SK-N-SH treated with all-trans-retinoic acid at 6 μM for 48 hours (cell line): ENCODE data around the gene TSHZ2.

Experiments
- ATAC-seq: fragments of 200-7000 bp; cut with Tn5 transposase; 3 replicates; pipeline ENCODE4 v1.9.1; 2020; ENCODE audit warnings: mild to moderate bottlenecking, moderate library complexity
- ARNTL ChIP-seq: fragments of 450-650 bp; formaldehyde crosslinking; IDR thresholded peaks from 2 replicates; pipeline ENCODE4 v1.5.0; 2020; ENCODE audit warnings: low read depth, mild to moderate bottlenecking, moderate library complexity, borderline replicate concordance
- BACH2 ChIP-seq: fragments of 250-450 bp; sonication (Bioruptor Pico); IDR thresholded peaks from 2 replicates; pipeline ENCODE4 v1.9.0; 2021; ENCODE audit warnings: mild to moderate bottlenecking, borderline replicate concordance
- CREB5 ChIP-seq: fragments of 250-450 bp; sonication (Bioruptor Pico); IDR thresholded peaks from 2 replicates; pipeline ENCODE4 v1.5.1; 2020; ENCODE audit warnings: low read depth, mild to moderate bottlenecking, moderate library complexity
- CSDC2 ChIP-seq: fragments of 250-450 bp; sonication (Bioruptor Pico); IDR thresholded peaks from 2 replicates; pipeline ENCODE4 v1.5.0; 2020; ENCODE audit warnings: mild to moderate bottlenecking, moderate library complexity
- ESRRG ChIP-seq: fragments of 250-450 bp; sonication (Bioruptor Pico); IDR thresholded peaks from 2 replicates; pipeline ENCODE4 v1.6.1; 2021; ENCODE audit warnings: mild to moderate bottlenecking
- GLIS3 ChIP-seq: fragments of 250-450 bp; sonication (Bioruptor Pico); IDR thresholded peaks from 2 replicates; pipeline ENCODE4 v1.5.0; 2020; ENCODE audit warnings: mild to moderate bottlenecking, moderate library complexity
- ISL1 ChIP-seq: fragments of 250-450 bp; sonication (Bioruptor Pico); IDR thresholded peaks from 2 replicates; pipeline ENCODE4 v2.1.2; 2022; ENCODE audit warnings: mild to moderate bottlenecking, moderate library complexity
- OSR1 ChIP-seq: fragments of 250-450 bp; sonication (Bioruptor Pico); IDR thresholded peaks from 2 replicates; pipeline ENCODE4 v1.8.0; 2022; ENCODE audit warnings: moderate library complexity, mild to moderate bottlenecking, inconsistent platforms
- PATZ1 ChIP-seq: fragments of 250-450 bp; sonication (Bioruptor Pico); IDR thresholded peaks from 2 replicates; pipeline ENCODE4 v1.8.0; 2020; ENCODE audit warnings: mild to moderate bottlenecking, moderate library complexity, borderline replicate concordance
- POU6F1 ChIP-seq: fragments of 250-450 bp; sonication (Bioruptor Pico); IDR thresholded peaks from 2 replicates; pipeline ENCODE4 v1.8.0; 2021; ENCODE audit warnings: low read depth, mild to moderate bottlenecking, moderate library complexity, borderline replicate concordance
- PPARA ChIP-seq: fragments of 250-450 bp; sonication (Bioruptor Pico); IDR thresholded peaks from 2 replicates; pipeline ENCODE4 v1.5.0; 2020; ENCODE audit warnings: mild to moderate bottlenecking, borderline replicate concordance
- SNAI2 ChIP-seq: fragments of 250-450 bp; sonication (Bioruptor Pico); IDR thresholded peaks from 2 replicates; pipeline ENCODE4 v1.5.0; 2020; ENCODE audit warnings: mild to moderate bottlenecking, moderate library complexity
- TCF4 ChIP-seq: fragments of 250-450 bp; sonication (Bioruptor Pico); IDR thresholded peaks from 2 replicates; pipeline ENCODE4 v1.8.0; 2021; ENCODE audit warnings: mild to moderate bottlenecking, moderate library complexity, borderline replicate concordance
- TOX ChIP-seq: fragments of 250-450 bp; sonication (Bioruptor Pico); IDR thresholded peaks from 2 replicates; pipeline ENCODE4 v1.8.0; 2021; ENCODE audit warnings: mild to moderate bottlenecking, moderate library complexity, borderline replicate concordance
- TSHZ2 ChIP-seq: fragments of 250-450 bp; sonication (Bioruptor Pico); IDR thresholded peaks from 2 replicates; pipeline ENCODE4 v1.5.0; 2020; ENCODE audit warnings: mild to moderate bottlenecking, moderate library complexity
- ZC3H10 ChIP-seq: fragments of 250-450 bp; sonication (Bioruptor Pico); IDR thresholded peaks from 2 replicates; pipeline ENCODE4 v1.5.1; 2021; ENCODE audit warnings: mild to moderate bottlenecking, moderate library complexity
- ZFP3 ChIP-seq: fragments of 250-450 bp; sonication (Bioruptor Pico); IDR thresholded peaks from 2 replicates; pipeline ENCODE4 v1.5.0; 2020; ENCODE audit warnings: mild to moderate bottlenecking, moderate library complexity
- ZFP30 ChIP-seq: fragments of 450-650 bp; formaldehyde crosslinking; IDR thresholded peaks from 2 replicates; pipeline ENCODE4 v1.5.0; 2022; ENCODE audit warnings: mild to moderate bottlenecking, moderate library complexity
- ZNF565 ChIP-seq: fragments of 450-650 bp; formaldehyde crosslinking; conservative IDR thresholded peaks from 2 replicates; pipeline ENCODE4 v1.5.0; 2020; ENCODE audit warnings: low read depth, mild to moderate bottlenecking, moderate library complexity
- ZNF70 ChIP-seq: fragments of 450-650 bp; formaldehyde crosslinking; IDR thresholded peaks from 2 replicates; pipeline ENCODE4 v1.5.0; 2020; ENCODE audit warnings: mild to moderate bottlenecking, moderate library complexity
- ZNF8 ChIP-seq: fragments of 450-650 bp; formaldehyde crosslinking; IDR thresholded peaks from 2 replicates; pipeline ENCODE4 v1.5.0; 2020; ENCODE audit warnings: mild to moderate bottlenecking, moderate library complexity

The TSHZ2 gene

GRCh38 chr20:53447316-53447715, 475.2 kb downstream of the TSHZ2 start (continued):
- no peak for TF ChIP-seq TSHZ2 (CRISPR knock-in tag)
- no peak for TF ChIP-seq CSDC2
- TF ChIP-seq, all 23 proteins: peak for 0

- TF ChIP-seq TSHZ2 (CRISPR knock-in tag), result no peak
- no peak for TF ChIP-seq TOX (CRISPR knock-in tag)
- TF ChIP-seq PPARA (CRISPR knock-in tag), result no peak
- no peak for TF ChIP-seq GLIS3
- no peak for TF ChIP-seq ARNTL (CRISPR knock-in tag)
- no peak for TF ChIP-seq TCF4 (CRISPR knock-in tag)
- TF ChIP-seq ISL1 (CRISPR knock-in tag), result no peak
- TF ChIP-seq SNAI2, result no peak
- TF ChIP-seq ZFP30 (CRISPR knock-in tag), result no peak
- no peak for TF ChIP-seq ZC3H10 (CRISPR knock-in tag)
- TF ChIP-seq ZNF70 (CRISPR knock-in tag), result no peak
- no peak for TF ChIP-seq POU6F1 (CRISPR knock-in tag)
- TF ChIP-seq CSDC2, result no peak
- no peak for TF ChIP-seq ZNF8 (CRISPR knock-in tag)
- no peak for TF ChIP-seq ZFP3 (CRISPR knock-in tag)
- no peak for TF ChIP-seq OSR1 (CRISPR knock-in tag)
- no peak for TF ChIP-seq PATZ1 (CRISPR knock-in tag)
- no peak for TF ChIP-seq BACH2 (CRISPR knock-in tag)
- no peak for TF ChIP-seq CREB5 (CRISPR knock-in tag)
- no peak for TF ChIP-seq ZNF565
- TF ChIP-seq, all 23 proteins: peak for 0
These were observed 476.3 kb downstream of the TSHZ2 start for GRCh38 chr20:53448426-53448825.

GRCh38 chr20:53448875-53449274, 476.7 kb downstream of the TSHZ2 start:
- TF ChIP-seq ZNF565 (no peak), ARNTL (CRISPR knock-in tag) (no peak), ESRRG (CRISPR knock-in tag) (no peak), ISL1 (CRISPR knock-in tag) (no peak), ZFP30 (CRISPR knock-in tag) (no peak), CREB5 (CRISPR knock-in tag) (no peak), BACH2 (CRISPR knock-in tag) (no peak)
- no peak for ATAC-seq

More at GRCh38 chr20:53448426-53448825, 476.3 kb downstream of the TSHZ2 start:
- no peak for ATAC-seq
